ENCODE measurements around the gene CEP164. TPM values are rescaled to one million over a fixed set of nuclear protein-coding genes. Genes with fewer than 3 reads are reported as not detected.
"Not testable (repeated sequence)": the region's sequence is repeated elsewhere in the genome, so short reads cannot be mapped to it uniquely, and the experiment has no call there.

The CEP164 gene
- total RNA-seq, 2 experiments from 2014 or later, result 31.7 to 32.4 TPM

DNA sequence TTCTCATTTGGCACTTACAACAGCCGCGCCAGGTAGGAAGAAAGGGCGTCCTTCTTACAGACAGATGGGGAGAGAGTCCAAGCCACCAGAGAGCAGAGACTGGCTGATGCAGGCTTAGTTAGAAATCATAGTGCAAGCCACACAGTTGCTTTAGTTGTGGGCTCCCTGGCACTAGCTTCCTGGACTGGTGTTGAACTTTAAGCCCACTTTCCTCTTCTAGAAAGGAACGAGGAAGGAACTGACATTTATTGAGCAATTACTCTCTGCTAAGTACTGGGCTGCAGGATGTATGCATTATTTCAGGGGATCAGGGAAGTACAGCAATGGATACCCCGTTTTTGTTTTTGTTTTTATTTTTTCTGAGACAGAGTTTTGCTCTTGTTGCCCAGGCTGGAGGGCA is 14.6 kb upstream of the CEP164 start:
- no peak for DNase-seq
- no peak overlapping the region for H3K27ac Mint-ChIP-seq
- no peaks in the 10 kb centered on the region for H3K9me3 Mint-ChIP-seq (ENCODE audit: insufficient read depth)
- ATAC-seq, result no peak
- no peaks in the 10 kb centered on the region for H3K36me3 Mint-ChIP-seq (ENCODE audit: low read depth)
- H3K4me1 Mint-ChIP-seq (ENCODE audit: low read depth), result peaks cover 11% of the 10 kb centered on the region
- POLR2A ChIA-PET, result no interaction called here
- H3K27me3 Mint-ChIP-seq (ENCODE audit: low read depth), result peaks cover 45% of the 10 kb centered on the region
- H3K4me3 Mint-ChIP-seq, result no peak overlapping the region
- CTCF ChIA-PET, result no interaction called here

DNA sequence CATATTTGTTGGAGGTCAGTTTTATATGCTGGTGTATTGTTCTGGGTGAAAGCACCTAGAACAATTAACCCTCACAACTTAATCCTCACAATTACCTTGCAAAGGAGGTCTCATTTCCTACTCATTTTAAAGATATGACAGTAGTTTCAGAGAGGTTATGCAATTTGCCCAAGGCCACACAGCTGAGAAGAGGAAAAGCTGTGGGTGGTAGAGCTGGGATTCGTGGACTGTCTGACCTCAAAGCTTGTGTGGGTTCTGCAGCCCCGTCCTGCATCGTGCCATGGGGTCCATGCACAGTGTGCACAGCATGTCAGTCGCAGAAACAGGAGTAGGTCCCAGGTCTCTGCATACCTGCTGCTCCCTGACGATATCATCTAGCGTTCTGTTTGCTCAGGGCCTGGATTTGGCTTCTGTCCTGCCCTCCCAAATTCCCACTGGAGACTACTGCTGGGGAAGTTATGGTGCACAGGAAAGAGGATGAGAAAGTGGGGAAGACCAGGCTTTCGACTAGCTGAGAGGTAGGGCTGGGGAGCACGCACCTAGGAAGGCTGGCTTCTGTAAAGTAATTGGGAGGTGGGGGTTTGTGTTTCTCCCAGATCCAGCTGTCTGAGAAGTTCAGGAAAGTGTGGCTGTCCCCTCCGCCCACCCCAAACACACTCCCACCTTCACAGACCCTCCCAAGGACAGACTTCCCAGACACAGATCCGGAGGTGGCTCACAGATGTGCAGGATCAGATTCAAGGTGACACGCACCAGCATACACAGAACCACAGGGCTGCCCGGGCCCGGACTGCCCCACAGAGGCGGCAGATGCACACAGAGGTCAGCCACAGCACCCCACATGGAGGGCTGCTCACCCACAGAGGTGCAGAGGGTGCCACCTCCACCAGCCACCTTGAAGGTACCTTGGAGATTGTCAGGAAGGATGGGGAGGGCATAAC is 13.6 kb upstream of the CEP164 start:
- peaks cover 11% of the 10 kb centered on the region for H3K4me1 Mint-ChIP-seq (ENCODE audit: low read depth)
- no peaks in the 10 kb centered on the region for H3K9me3 Mint-ChIP-seq (ENCODE audit: insufficient read depth)
- H3K27me3 Mint-ChIP-seq (ENCODE audit: low read depth), result peaks cover 50% of the 10 kb centered on the region
- ChIA-PET CTCF (no interaction called here), POLR2A (no interaction called here)
- DNase-seq (no peak), ATAC-seq (no peak)
- H3K4me3 Mint-ChIP-seq, result no peak overlapping the region
- H3K36me3 Mint-ChIP-seq (ENCODE audit: low read depth), result no peaks in the 10 kb centered on the region
- H3K27ac Mint-ChIP-seq, result no peak overlapping the region

DNA sequence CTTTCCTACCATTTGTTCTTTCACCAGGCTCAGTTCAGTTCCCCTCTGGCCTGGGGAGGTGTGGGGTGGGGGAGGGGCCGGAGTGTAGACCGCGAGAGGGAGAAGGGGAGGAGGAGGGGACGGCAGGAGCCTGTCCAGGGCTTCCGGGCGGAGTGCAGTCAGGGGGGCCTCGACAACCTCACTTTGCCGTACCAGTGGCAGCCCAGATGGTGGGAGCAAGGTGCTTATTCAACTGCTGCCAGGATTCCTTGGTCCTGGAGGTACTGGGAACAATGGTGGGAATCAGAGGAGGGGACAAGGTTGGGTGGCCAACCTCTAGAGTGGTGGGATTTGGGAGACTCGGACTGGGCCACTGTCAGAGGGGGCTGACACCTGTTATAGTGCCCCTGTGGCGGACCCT is 12.8 kb upstream of the CEP164 start:
- ChIA-PET CTCF (no interaction called here), POLR2A (interaction anchor here (1.2 kb wide), 1 partner anchor 11 kb away, joined by 3 read pairs; no protein-coding TSS in a partner anchor)

DNA sequence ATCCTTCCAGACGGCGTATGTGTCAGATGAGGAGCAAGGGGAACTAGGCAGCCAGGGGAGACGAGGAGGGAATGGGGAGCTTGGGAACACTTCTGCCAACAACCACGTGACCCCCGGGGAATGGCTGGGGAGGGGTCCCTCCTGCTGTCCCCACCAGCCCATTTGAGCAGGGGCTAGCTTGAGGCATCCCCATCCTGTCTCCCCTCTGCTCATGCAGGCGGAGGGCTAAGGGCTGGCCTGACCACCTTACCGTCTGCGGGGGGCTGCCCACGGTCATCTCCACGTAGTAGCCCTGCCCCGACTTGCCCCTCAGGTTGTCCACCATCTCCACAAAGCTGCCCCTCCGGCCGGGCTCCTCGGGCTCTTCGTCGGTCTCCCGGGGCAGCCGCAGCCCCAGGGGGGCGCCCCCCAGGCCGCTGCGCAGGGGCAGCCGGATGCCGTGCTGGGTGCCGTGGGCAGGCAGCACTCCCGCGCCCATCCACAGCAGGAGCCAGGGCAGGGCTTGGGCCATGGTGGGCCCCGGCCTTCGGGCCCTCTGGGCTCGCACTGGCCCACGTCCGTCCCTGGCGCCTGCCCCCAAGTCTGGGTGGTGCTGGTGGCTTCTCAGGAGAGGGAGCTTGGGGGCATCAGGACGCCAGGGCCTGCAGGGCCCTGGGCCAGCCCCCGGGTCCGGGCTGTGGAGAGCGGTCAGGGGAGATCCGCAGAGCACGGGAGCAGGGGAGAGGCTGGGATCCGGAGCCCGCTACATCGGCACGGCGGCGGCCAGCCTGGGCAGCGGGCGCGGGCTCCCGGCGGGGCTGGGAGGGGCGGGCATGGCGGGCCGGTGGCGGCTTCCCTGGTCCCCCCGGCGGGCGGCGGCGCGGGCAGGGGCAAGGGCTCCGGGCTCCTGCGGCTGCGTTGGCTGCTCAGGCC is 12.1 kb upstream of the CEP164 start:
- Mint-ChIP-seq H3K27me3 (ENCODE audit: low read depth) (peaks cover 50% of the 10 kb centered on the region), H3K27ac (no peak overlapping the region), H3K36me3 (ENCODE audit: low read depth) (no peaks in the 10 kb centered on the region), H3K4me1 (ENCODE audit: low read depth) (peaks cover 11% of the 10 kb centered on the region), H3K4me3 (peak overlapping the region; percentile 64), H3K9me3 (ENCODE audit: insufficient read depth) (no peaks in the 10 kb centered on the region)
- ChIA-PET POLR2A (interaction anchor here (1.0 to 1.2 kb wide), 2 partner anchors 12 kb away, joined by 3 read pairs; partner anchors contain the start of gene CEP164), CTCF (no interaction called here)
- ATAC-seq (peak; percentile 74), DNase-seq (no peak)

More for the DNA sequence above, 12.8 kb upstream of the CEP164 start:
- no peaks in the 10 kb centered on the region for H3K36me3 Mint-ChIP-seq (ENCODE audit: low read depth)
- H3K9me3 Mint-ChIP-seq (ENCODE audit: insufficient read depth), result no peaks in the 10 kb centered on the region
- H3K27ac Mint-ChIP-seq, result no peak overlapping the region
- ATAC-seq (no peak), DNase-seq (no peak)
- H3K27me3 Mint-ChIP-seq (ENCODE audit: low read depth), result peaks cover 50% of the 10 kb centered on the region
- peak overlapping the region; percentile 44 for H3K4me3 Mint-ChIP-seq
- peaks cover 11% of the 10 kb centered on the region for H3K4me1 Mint-ChIP-seq (ENCODE audit: low read depth)

DNA sequence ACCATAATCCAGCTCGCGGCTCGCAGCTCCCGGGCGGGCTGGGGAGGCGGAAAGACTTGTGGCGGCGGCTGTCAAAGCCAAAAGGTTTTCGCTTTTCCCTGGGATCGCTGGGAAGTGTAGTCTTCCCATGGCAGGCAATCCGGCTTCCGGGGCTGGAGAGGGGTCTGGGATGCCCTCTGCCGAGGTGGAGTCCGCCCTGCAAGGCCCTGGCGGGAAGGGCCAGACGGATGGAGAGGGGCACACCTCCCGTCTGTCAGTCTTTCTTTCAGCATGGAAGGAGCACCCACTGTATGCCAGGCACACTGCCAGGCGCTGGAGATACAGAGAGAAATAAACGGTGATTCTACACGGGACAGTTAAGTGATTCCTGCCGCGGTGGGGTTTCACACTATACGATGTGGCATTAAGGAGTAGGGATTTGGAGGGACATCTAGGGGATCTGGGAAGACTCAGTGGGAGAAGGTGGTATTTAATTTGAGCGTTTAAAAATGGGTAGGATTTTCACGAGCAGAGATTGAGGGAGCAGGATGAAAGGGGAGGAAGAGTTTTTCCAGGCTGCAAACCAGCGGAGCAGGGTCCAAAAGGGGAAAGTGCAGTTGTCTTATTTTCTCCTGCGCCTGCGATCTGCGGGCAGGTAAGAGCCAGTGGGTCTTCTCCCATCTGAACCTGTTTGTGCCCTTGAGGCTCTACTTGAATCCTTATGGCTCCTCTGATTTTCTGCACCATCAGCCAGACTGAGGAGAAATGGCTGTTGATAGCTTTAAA is 11.3 kb upstream of the CEP164 start, which contains the start of gene BACE1:
Gene BACE1, minus strand, starts transcription at position 60 of the 765 bp plus-strand sequence. CDS start 461 bp downstream, outside the sequence.
- Mint-ChIP-seq H3K27ac (no peak within 1 kb of the TSS), H3K4me3 (peak within 1 kb of the TSS; percentile 64), H3K9me3 (ENCODE audit: insufficient read depth) (no peaks in the 10 kb centered on the region), H3K27me3 (ENCODE audit: low read depth) (peaks cover 48% of the 10 kb centered on the region), H3K4me1 (ENCODE audit: low read depth) (peaks cover 11% of the 10 kb centered on the region), H3K36me3 (ENCODE audit: low read depth) (no peaks in the 10 kb centered on the region)
- CTCF ChIA-PET, result no interaction called here
- POLR2A ChIA-PET, result interaction anchor here (1.0 to 1.2 kb wide), 2 partner anchors 12 to 13 kb away, joined by 3 read pairs; partner anchors contain the start of gene CEP164
- peak; percentile 34 for ATAC-seq
- DNase-seq, result peak; percentile 27

DNA sequence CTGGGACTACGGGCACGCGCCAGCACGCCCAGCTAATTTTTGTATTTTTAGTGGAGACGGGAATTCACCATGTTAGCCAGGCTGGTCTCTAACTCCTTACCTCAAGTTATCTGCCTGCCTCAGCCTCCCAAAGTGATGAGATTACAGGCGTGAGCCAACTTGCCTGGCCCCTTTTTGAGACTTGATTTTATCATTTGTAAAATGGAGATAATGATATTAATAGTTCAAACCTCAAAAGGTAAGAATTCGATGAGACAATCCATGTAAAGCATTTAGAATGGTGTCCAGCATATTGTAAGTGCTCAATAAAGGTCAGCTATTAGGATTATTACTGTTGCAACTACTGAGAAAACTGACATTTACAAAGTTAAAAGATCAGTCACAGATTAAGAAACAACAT is 8.9 kb upstream of the CEP164 start:
- DNase-seq (no peak), ATAC-seq (no peak)
- Mint-ChIP-seq H3K36me3 (ENCODE audit: low read depth) (no peaks in the 10 kb centered on the region), H3K27me3 (ENCODE audit: low read depth) (peaks cover 45% of the 10 kb centered on the region), H3K27ac (no peak overlapping the region), H3K4me3 (no peak overlapping the region), H3K9me3 (ENCODE audit: insufficient read depth) (no peaks in the 10 kb centered on the region), H3K4me1 (ENCODE audit: low read depth) (peaks cover 11% of the 10 kb centered on the region)
- CTCF ChIA-PET, result no interaction called here
- POLR2A ChIA-PET, result no interaction called here

DNA sequence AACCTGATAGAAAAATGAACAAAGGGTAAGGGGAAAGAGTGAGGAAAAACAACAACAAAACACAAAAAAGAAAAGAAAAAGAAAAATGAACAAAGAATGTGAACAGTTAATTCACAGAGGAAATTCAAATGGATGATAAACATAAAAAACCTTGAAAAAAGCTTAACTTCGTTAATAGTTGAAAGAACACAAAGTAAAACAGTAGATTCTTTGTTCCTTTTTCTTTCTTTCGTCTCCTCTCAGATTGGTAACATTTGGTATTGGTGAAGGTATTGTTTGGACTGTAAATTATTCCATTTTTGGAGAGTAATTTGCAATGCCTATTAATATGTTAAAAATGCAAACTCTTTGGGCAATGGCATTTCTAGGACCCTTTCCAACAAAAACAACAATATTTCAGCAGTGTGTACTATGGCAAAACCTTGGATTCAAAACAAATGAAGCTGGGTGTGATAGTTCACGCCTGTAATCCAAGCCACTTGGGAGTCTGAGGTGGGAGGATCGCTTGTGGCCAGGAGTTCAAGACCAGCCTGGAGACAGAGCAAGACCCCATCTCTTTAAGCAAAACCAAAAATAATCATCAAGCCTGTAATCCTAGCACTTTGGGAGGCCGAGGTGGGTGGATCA is 8.3 kb upstream of the CEP164 start:
- POLR2A ChIA-PET, result no interaction called here
- no peak overlapping the region for H3K27ac Mint-ChIP-seq
- peaks cover 11% of the 10 kb centered on the region for H3K4me1 Mint-ChIP-seq (ENCODE audit: low read depth)
- ATAC-seq (no peak), DNase-seq (no peak)
- H3K9me3 Mint-ChIP-seq (ENCODE audit: insufficient read depth), result no peaks in the 10 kb centered on the region
- H3K4me3 Mint-ChIP-seq, result no peak overlapping the region
- no peaks in the 10 kb centered on the region for H3K36me3 Mint-ChIP-seq (ENCODE audit: low read depth)
- peaks cover 42% of the 10 kb centered on the region for H3K27me3 Mint-ChIP-seq (ENCODE audit: low read depth)
- CTCF ChIA-PET, result no interaction called here

DNA sequence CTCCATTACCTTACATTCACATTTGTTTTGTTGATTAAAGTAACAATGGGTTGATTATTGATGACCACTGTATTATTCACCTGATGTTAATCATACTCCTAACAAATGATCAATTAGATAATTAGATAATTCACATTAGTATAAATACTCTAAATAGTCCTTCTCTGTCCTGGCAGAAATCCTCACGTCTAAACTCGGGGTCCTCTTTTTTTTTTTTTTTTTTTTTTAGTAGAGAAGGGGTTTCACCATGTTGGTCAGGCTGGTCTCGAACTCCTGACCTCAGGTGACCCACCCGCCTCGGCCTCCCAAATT is 443 bp upstream of the CEP164 start:
- DNase-seq; H3K27me3 Mint-ChIP-seq (ENCODE audit: low read depth); H3K27ac Mint-ChIP-seq; H3K4me1 Mint-ChIP-seq (ENCODE audit: low read depth); ATAC-seq; H3K9me3 Mint-ChIP-seq (ENCODE audit: insufficient read depth); H3K4me3 Mint-ChIP-seq; H3K36me3 Mint-ChIP-seq (ENCODE audit: low read depth): not testable (repeated sequence)
- ChIA-PET CTCF (interaction anchor here (1.0 to 1.8 kb wide), 4 partner anchors 96 to 492 kb away, joined by 5 to 10 read pairs (median 6); partner anchors contain the start of gene PCSK7), POLR2A (interaction anchor here (0.6 to 2.3 kb wide), 4 partner anchors 11 to 96 kb away, joined by 3 to 15 read pairs (median 5); partner anchors contain the start of genes BACE1, PCSK7 and RNF214)

DNA sequence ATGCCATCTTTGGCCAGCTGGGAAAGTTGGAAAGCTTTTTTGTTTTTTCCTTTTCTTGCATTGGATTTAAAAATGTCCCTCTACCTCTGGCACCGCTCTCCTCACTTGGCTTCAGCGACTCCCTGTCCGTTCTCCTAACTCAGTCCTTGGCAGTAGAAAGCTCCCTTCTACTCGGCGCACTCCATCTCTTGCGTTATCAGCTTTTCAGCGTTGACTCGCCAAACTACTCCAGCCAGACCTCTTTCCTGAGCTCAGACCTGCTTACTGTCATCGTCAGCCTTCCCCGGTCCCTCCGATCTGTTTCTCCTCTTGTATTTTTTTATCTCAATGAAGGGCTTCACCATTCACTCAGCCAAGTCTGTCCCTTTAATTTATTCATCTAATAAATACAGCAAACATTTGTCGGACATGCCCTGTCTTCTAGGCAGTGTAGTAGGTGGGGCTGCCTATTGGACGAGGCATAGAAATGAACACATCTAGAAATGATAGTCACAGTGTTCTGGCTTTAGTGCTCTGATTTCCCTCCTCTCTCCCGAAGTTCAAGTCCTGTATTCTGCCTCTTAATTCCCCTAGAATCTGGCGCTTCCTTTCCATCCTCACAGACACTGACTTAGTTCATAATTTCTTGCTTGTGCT is 839 bp downstream of the CEP164 start:
- Mint-ChIP-seq H3K4me3 (no peak overlapping the region), H3K27me3 (ENCODE audit: low read depth) (peaks cover 5% of the 10 kb centered on the region), H3K4me1 (ENCODE audit: low read depth) (peaks cover 5% of the 10 kb centered on the region), H3K9me3 (ENCODE audit: insufficient read depth) (no peaks in the 10 kb centered on the region), H3K36me3 (ENCODE audit: low read depth) (no peaks in the 10 kb centered on the region), H3K27ac (no peak overlapping the region)
- peak; percentile 5 for ATAC-seq
- peak; percentile 36 for DNase-seq
- POLR2A ChIA-PET, result interaction anchor here (0.6 to 2.3 kb wide), 6 partner anchors 12 to 1244 kb away, joined by 3 to 15 read pairs (median 4); partner anchors contain the start of genes ARCN1, BACE1, PCSK7 and RNF214
- CTCF ChIA-PET, result interaction anchor here (1.2 to 1.8 kb wide), 3 partner anchors 98 to 493 kb away, joined by 5 to 10 read pairs (median 6); partner anchors contain the start of gene PCSK7

DNA sequence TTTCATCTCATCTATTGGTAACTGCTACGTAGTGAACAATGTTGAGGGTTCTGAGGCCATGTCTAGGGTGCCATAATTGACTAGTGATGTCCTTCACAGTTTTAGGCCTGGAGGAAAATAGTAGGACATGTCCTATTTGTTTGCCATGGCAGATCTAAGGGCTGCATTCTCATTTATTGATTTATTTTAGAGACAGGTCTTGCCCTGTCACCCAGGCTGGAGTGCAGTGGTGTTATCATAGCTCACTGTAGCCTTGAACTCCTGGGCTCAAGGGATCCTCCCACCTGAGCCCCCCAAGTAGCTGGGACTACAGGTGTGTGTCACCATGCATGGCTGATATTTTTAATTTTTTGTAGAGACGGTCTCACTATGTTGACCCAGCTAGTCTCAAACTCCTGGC is 5.2 kb downstream of the CEP164 start:
- ChIA-PET POLR2A (no interaction called here), CTCF (no interaction called here)
- Mint-ChIP-seq H3K9me3 (ENCODE audit: insufficient read depth) (no peaks in the 10 kb centered on the region), H3K4me3 (no peak overlapping the region), H3K27me3 (ENCODE audit: low read depth) (no peaks in the 10 kb centered on the region), H3K27ac (no peak overlapping the region), H3K4me1 (ENCODE audit: low read depth) (no peaks in the 10 kb centered on the region), H3K36me3 (ENCODE audit: low read depth) (peaks cover 4% of the 10 kb centered on the region)
- DNase-seq, result no peak
- ATAC-seq, result no peak
